ENCODE data around the gene CNTNAP2. TPM values are rescaled to one million over a fixed set of nuclear protein-coding genes. Genes with fewer than 3 reads are reported as not detected.

The CNTNAP2 gene
- total RNA-seq, 2 donors from 2014 or later: 171 to 228 TPM

GRCh38 chr7:147912291-147912690 lies 1795.7 kb downstream of the CNTNAP2 start:
- Mint-ChIP-seq H3K36me3 (ENCODE audit: low read depth) (no peaks in the 10 kb centered on the region), H3K9me3 (no peaks in the 10 kb centered on the region), H3K4me1 (peaks cover 23% of the 10 kb centered on the region), H3K4me3 (no peak overlapping the region), H3K27ac (no peak overlapping the region), H3K27me3 (ENCODE audit: insufficient read depth) (no peaks in the 10 kb centered on the region)
- H3K9ac ChIP-seq (ENCODE audit: extremely low read depth, low read length, poor library complexity, severe bottlenecking): no peak overlapping the region
- WGBS, 2 experiments (ENCODE audit: insufficient coverage in 1 of 2, insufficient read length in 1 of 2): 96 to 100% methylated on average over 2 of the region's 2 CpGs
- no peaks in the 10 kb centered on the region for H3K4me1 ChIP-seq (ENCODE audit: control insufficient read depth, insufficient read depth, low read length)
- H3K27ac ChIP-seq (ENCODE audit: low read depth, low read length): no peak overlapping the region
- H3K36me3 ChIP-seq (ENCODE audit: control insufficient read depth, insufficient read depth, low read length): no peaks in the 10 kb centered on the region
- no peaks in the 10 kb centered on the region for H3K27me3 ChIP-seq (ENCODE audit: control insufficient read depth, insufficient read depth, low read length, poor library complexity, severe bottlenecking)
- H3K9me3 ChIP-seq (ENCODE audit: control insufficient read depth, low read length): no peaks in the 10 kb centered on the region
- H3K4me3 ChIP-seq (ENCODE audit: low read length): no peak overlapping the region
- peak; percentile 52 for DNase-seq
- no peak for TF ChIP-seq CTCF (conservative IDR thresholded peaks at IDR 0.05)

GRCh38 chr7:147912946-147913638 lies 1796.5 kb downstream of the CNTNAP2 start:
- Histone ChIP-seq H3K36me3 (ENCODE audit: control insufficient read depth, insufficient read depth, low read length) (no peaks in the 10 kb centered on the region), H3K9me3 (ENCODE audit: control insufficient read depth, low read length) (no peaks in the 10 kb centered on the region), H3K4me1 (ENCODE audit: control insufficient read depth, insufficient read depth, low read length) (peaks cover 2% of the 10 kb centered on the region), H3K9ac (ENCODE audit: extremely low read depth, low read length, poor library complexity, severe bottlenecking) (no peak overlapping the region), H3K27me3 (ENCODE audit: control insufficient read depth, insufficient read depth, low read length, poor library complexity, severe bottlenecking) (no peaks in the 10 kb centered on the region), H3K4me3 (ENCODE audit: low read length) (no peak overlapping the region), H3K27ac (ENCODE audit: low read depth, low read length) (no peak overlapping the region)
- Mint-ChIP-seq H3K27me3 (ENCODE audit: insufficient read depth) (no peaks in the 10 kb centered on the region), H3K4me1 (peaks cover 27% of the 10 kb centered on the region), H3K9me3 (no peaks in the 10 kb centered on the region), H3K36me3 (ENCODE audit: low read depth) (no peaks in the 10 kb centered on the region), H3K27ac (no peak overlapping the region), H3K4me3 (no peak overlapping the region)
- 83 to 92% methylated on average over 2 of the region's 2 CpGs for WGBS, 2 experiments (ENCODE audit: insufficient coverage in 1 of 2, insufficient read length in 1 of 2)
- no peak for DNase-seq
- no peak for TF ChIP-seq CTCF (conservative IDR thresholded peaks at IDR 0.05)

GRCh38 chr7:147915781-147916180 lies 1799.2 kb downstream of the CNTNAP2 start:
- no peak overlapping the region for H3K27ac ChIP-seq (ENCODE audit: low read depth, low read length)
- 54 to 74% methylated on average over 3 to 4 of the region's 4 CpGs for WGBS, 2 experiments (ENCODE audit: insufficient coverage in 1 of 2, insufficient read length in 1 of 2)
- no peaks in the 10 kb centered on the region for H3K36me3 ChIP-seq (ENCODE audit: control insufficient read depth, insufficient read depth, low read length)
- Mint-ChIP-seq H3K27me3 (ENCODE audit: insufficient read depth) (no peaks in the 10 kb centered on the region), H3K4me3 (no peak overlapping the region), H3K9me3 (no peaks in the 10 kb centered on the region), H3K36me3 (ENCODE audit: low read depth) (no peaks in the 10 kb centered on the region), H3K27ac (no peak overlapping the region), H3K4me1 (peaks cover 23% of the 10 kb centered on the region)
- peak; percentile 58 for TF ChIP-seq CTCF (conservative IDR thresholded peaks at IDR 0.05)
- no peaks in the 10 kb centered on the region for H3K9me3 ChIP-seq (ENCODE audit: control insufficient read depth, low read length)
- H3K27me3 ChIP-seq (ENCODE audit: control insufficient read depth, insufficient read depth, low read length, poor library complexity, severe bottlenecking): no peaks in the 10 kb centered on the region
- peaks cover 4% of the 10 kb centered on the region for H3K4me1 ChIP-seq (ENCODE audit: control insufficient read depth, insufficient read depth, low read length)
- no peak for DNase-seq
- H3K9ac ChIP-seq (ENCODE audit: extremely low read depth, low read length, poor library complexity, severe bottlenecking): no peak overlapping the region
- H3K4me3 ChIP-seq (ENCODE audit: low read length): no peak overlapping the region
